Colonic mucosa (tissue), 4 donors: ENCODE measurements around the gene PCSK1N. TPM values are rescaled to one million over a fixed set of nuclear protein-coding genes. Genes with fewer than 3 reads are reported as not detected.

Experiments
- DNase-seq: peaks from one replicate; pipeline ENCODE4 v3.0.0-alpha.2; 2020
- H3K27ac ChIP-seq: fragments of 200-600 bp; one replicate; pipeline ENCODE4 v1.8.0; 2021
- H3K27me3 ChIP-seq: fragments of 200-600 bp; one replicate; pipeline ENCODE4 v1.8.0; 2021
- H3K36me3 ChIP-seq: fragments of 200-600 bp; one replicate; pipeline ENCODE4 v1.8.0; 2021
- H3K4me1 ChIP-seq: fragments of 200-600 bp; one replicate; pipeline ENCODE4 v1.8.0; 2021; ENCODE audit warnings: mild to moderate bottlenecking
- H3K4me3 ChIP-seq: fragments of 200-600 bp; one replicate; pipeline ENCODE4 v1.8.0; 2021
- H3K9ac ChIP-seq, 2 donors: one replicate each; pipeline ENCODE4 v1.7.0; 2013; ENCODE audit warnings: control low read depth in 2 of 2, low read depth in 2 of 2, low read length in 2 of 2
- H3K9me3 ChIP-seq: fragments of 200-600 bp; one replicate; pipeline ENCODE4 v1.8.0; 2021
- CTCF ChIP-seq: fragments of 200-600 bp; IDR thresholded peaks from one replicate; pipeline ENCODE4 v1.8.0; 2022; ENCODE audit warnings: antibody characterized with exemption, mild to moderate bottlenecking
- intact Hi-C: fragments of 100-400 bp; cut with DNase I; formaldehyde crosslinking; loops from one replicate; pipeline ENCODE4 v1.14.1; 2022
- total RNA-seq, 2 donors: library from RNA; stranded (reverse); fragmentation: NEBNext Ultra II Directional in 1 of 2; extraction: Animal tissue kit (Norgen Biotek cat#: 25700) in 1 of 2; gene quantifications; one replicate each; pipeline ENCODE4 v1.2.1, GENCODE V29; 2021
- donor health status: healthy.
- donor health status: DM: no; HTN: no; CAD: no.
- donor health status: DM: no; HTN: no; CAD: no.

Gene PCSK1N
- total RNA-seq, 2 donors from 2014 or later: 6.0 to 10.1 TPM

DNA sequence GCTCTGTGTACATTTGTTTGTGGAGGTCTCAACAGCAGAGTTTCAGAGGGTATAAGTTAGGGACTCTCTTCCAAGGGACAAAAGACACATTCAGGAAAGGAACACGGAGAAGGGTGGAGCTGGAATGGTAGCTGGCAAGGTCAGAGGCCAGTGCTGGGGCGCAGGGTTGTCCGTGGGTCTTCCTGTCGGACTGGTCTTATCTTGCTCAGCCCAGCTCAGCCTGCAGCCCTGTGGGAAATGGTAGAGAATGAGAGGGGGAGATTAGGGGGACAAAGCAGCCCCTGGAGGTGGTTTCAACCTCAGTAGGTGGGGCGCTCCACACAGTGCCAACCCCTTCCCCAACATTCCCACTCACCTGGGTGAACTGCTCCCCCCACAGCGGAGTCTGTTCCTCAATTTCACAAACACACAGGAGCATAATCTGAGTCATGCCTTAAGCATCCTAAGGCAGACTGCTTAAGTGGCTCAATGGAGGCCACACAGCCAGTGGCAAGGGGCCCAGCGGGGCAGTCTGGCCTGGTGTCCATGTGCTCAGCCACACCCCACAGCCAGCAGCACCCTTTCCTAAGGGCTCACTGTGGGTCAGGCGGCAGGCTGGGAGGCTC is 40.4 kb downstream of the PCSK1N start:
- Histone ChIP-seq H3K36me3 (no peaks in the 10 kb centered on the region), H3K9me3 (no peaks in the 10 kb centered on the region), H3K4me3 (no peak overlapping the region), H3K4me1 (no peaks in the 10 kb centered on the region), H3K27ac (no peak overlapping the region), H3K9ac (no peak overlapping the region), H3K27me3 (no peaks in the 10 kb centered on the region)
- intact Hi-C loops: no loop called here
- no peak for DNase-seq
- TF ChIP-seq CTCF: no peak

GRCh38 chrX:48794340-48794910 is 41.0 kb downstream of the PCSK1N start:
- no peaks in the 10 kb centered on the region for H3K4me1 ChIP-seq
- intact Hi-C loops: no loop called here
- DNase-seq: no peak
- no peak for TF ChIP-seq CTCF
- H3K9ac ChIP-seq: no peak overlapping the region
- no peaks in the 10 kb centered on the region for H3K27me3 ChIP-seq
- H3K4me3 ChIP-seq: no peak overlapping the region
- no peaks in the 10 kb centered on the region for H3K9me3 ChIP-seq
- no peak overlapping the region for H3K27ac ChIP-seq
- no peaks in the 10 kb centered on the region for H3K36me3 ChIP-seq

DNA sequence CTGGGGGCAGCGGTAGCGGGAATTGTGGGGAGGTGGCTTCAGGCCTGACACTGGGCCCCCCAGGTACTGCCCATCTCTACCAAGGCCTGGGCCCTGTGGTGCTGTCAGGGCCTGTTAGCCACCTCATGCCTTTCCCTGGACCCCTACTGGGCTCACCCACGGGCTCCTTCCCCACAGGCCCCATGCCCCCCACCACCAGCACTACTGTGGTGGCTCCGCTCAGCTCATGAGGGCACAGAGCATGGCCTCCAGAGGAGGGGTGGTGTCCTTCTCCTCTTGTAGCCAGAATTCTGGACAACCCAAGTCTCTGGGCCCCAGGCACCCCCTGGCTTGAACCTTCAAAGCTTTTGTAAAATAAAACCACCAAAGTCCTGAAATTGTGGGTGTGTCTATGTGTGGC is 41.5 kb downstream of the PCSK1N start:
- Histone ChIP-seq H3K9me3 (no peaks in the 10 kb centered on the region), H3K4me1 (no peaks in the 10 kb centered on the region), H3K27ac (no peak overlapping the region), H3K27me3 (no peaks in the 10 kb centered on the region), H3K4me3 (no peak overlapping the region), H3K36me3 (no peaks in the 10 kb centered on the region), H3K9ac (no peak overlapping the region)
- DNase-seq: no peak
- TF ChIP-seq CTCF: no peak
- intact Hi-C loops: no loop called here

- peaks cover 4% of the 10 kb centered on the region for H3K27me3 ChIP-seq
- H3K27ac ChIP-seq: no peak overlapping the region
- no peaks in the 10 kb centered on the region for H3K36me3 ChIP-seq
- no peak for DNase-seq
- no peak overlapping the region for H3K4me3 ChIP-seq
- no peak overlapping the region for H3K9ac ChIP-seq
- TF ChIP-seq CTCF: no peak
- no peaks in the 10 kb centered on the region for H3K4me1 ChIP-seq
- intact Hi-C loops: no loop called here
- no peaks in the 10 kb centered on the region for H3K9me3 ChIP-seq
Observed at GRCh38 chrX:48792219-48792618, 43.2 kb downstream of the PCSK1N start.

- H3K9me3 ChIP-seq: no peaks in the 10 kb centered on the region
- H3K9ac ChIP-seq: no peak overlapping the region
- no peak overlapping the region for H3K27ac ChIP-seq
- H3K4me1 ChIP-seq: no peaks in the 10 kb centered on the region
- H3K27me3 ChIP-seq: peaks cover 4% of the 10 kb centered on the region
- no peak overlapping the region for H3K4me3 ChIP-seq
- no peaks in the 10 kb centered on the region for H3K36me3 ChIP-seq
- TF ChIP-seq CTCF: no peak
- DNase-seq: no peak
- intact Hi-C loops: no loop called here
Observed at GRCh38 chrX:48791063-48791820, 44.2 kb downstream of the PCSK1N start.
